HepG2 (cell line): ENCODE measurements around the gene IL18. TPM values are rescaled to one million over a fixed set of nuclear protein-coding genes. Genes with fewer than 3 reads are reported as not detected.

Experiments
- ATAC-seq: fragments of 200-7000 bp; cut with Tn5 transposase; 3 replicates; pipeline ENCODE4 v1.9.1; 2020; ENCODE audit warnings: mild to moderate bottlenecking, moderate library complexity
- BruUV-seq: library from RNA; stranded (reverse); fragments of 400-500 nt; replicated peaks from 2 replicates; lab custom pipeline; 2021; lab: Mats Ljungman, UMichigan
- CTCF ChIA-PET: fragments of 300-600 bp; formaldehyde crosslinking; extraction: SDS; loops from one replicate; lab custom pipeline; 2021; ENCODE audit warnings: low total read pairs, inconsistent platforms, low intra/inter-chr PET ratio; lab: Yijun Ruan, JAX
- POLR2A ChIA-PET: fragments of 350-600 bp; sonication (Branson Sonifier 250); formaldehyde crosslinking; loops from one replicate; lab custom pipeline; 2020; ENCODE audit warnings: antibody characterized with exemption, inconsistent platforms; lab: Yijun Ruan, JAX
- DNase-seq: peaks from one replicate; pipeline ENCODE4 v3.0.0-alpha.2; 2015; ENCODE audit warnings: low spot score
- FAIRE-seq: peaks from 3 replicates; lab custom pipeline; 2011; peaks lifted over from hg19 to GRCh38; lab: Jason Lieb, UNC
- H2AFZ ChIP-seq: one replicate; pipeline ENCODE4 v1.6.1; 2011; ENCODE audit warnings: low read length, inconsistent platforms
- H3K27ac ChIP-seq: fragments of 300-600 bp; 3 replicates; pipeline ENCODE4 v1.8.0; 2011; ENCODE audit warnings: mixed run types, mild to moderate bottlenecking, mixed read lengths, low read length, inconsistent platforms; ENCODE audit not compliant: insufficient read depth; ENCODE audit errors: extremely low read length
- H3K27me3 ChIP-seq, 2 experiments: fragments of 200-600 bp in 1 of 2; 2 replicates in 1 of 2; 3 replicates in 1 of 2; pipeline versions ENCODE4 v1.6.0 to v1.8.0; 2011; ENCODE audit warnings: low read length in 2 of 2, mild to moderate bottlenecking in 2 of 2, moderate library complexity in 2 of 2, inconsistent platforms in 1 of 2; ENCODE audit not compliant: insufficient read depth in 2 of 2, control insufficient read depth in 1 of 2
- H3K36me3 ChIP-seq, 2 experiments: fragments of 200-600 bp in 1 of 2; replicated peaks in 1 of 2; 2 replicates in 1 of 2; 3 replicates in 1 of 2; pipeline versions ENCODE4 v1.5.1 to v1.8.0; 2011; ENCODE audit warnings: low read length in 2 of 2, inconsistent platforms in 1 of 2; ENCODE audit not compliant: insufficient read depth in 2 of 2, control insufficient read depth in 1 of 2
- H3K4me1 ChIP-seq: 2 replicates; pipeline ENCODE4 v1.5.1; 2012; ENCODE audit warnings: low read length, inconsistent platforms; ENCODE audit not compliant: insufficient read depth
- H3K4me2 ChIP-seq: 2 replicates; pipeline ENCODE4 v1.6.0; 2011; ENCODE audit warnings: low read depth, low read length, inconsistent platforms
- H3K4me3 ChIP-seq, 3 experiments: fragments of 200-600 bp in 1 of 3; sonication (generic), shearing (Covaris generic) in 1 of 3; replicated peaks in 1 of 3; 2 replicates each; pipeline ENCODE4 v1.5.1; 2011 to 2016; ENCODE audit warnings: low read length in 3 of 3, inconsistent platforms in 2 of 3, low read depth in 2 of 3, mild to moderate bottlenecking in 2 of 3, control low read depth in 1 of 3, mixed read lengths in 1 of 3; ENCODE audit not compliant: insufficient read depth in 1 of 3
- H3K79me2 ChIP-seq: one replicate; pipeline ENCODE4 v1.6.1; 2011; ENCODE audit warnings: low read length, inconsistent platforms; ENCODE audit not compliant: insufficient read depth
- H3K9ac ChIP-seq: 2 replicates; pipeline ENCODE4 v1.6.0; 2011; ENCODE audit warnings: mild to moderate bottlenecking, low read depth, low read length, inconsistent platforms; ENCODE audit not compliant: insufficient read depth
- H3K9me3 ChIP-seq: 2 replicates; pipeline ENCODE4 v1.5.1; 2012; ENCODE audit warnings: mild to moderate bottlenecking, low read length
- H4K20me1 ChIP-seq: 2 replicates; pipeline ENCODE4 v1.6.0; 2011; ENCODE audit warnings: inconsistent platforms, mild to moderate bottlenecking, low read length, moderate library complexity; ENCODE audit not compliant: insufficient read depth
- EHMT2 ChIP-seq: fragments of 200-600 bp; sonication (generic); IDR thresholded peaks from 2 replicates; pipeline ENCODE4 v1.7.0; 2017; ENCODE audit warnings: antibody characterized with exemption, low read depth, low read length, borderline replicate concordance
- KMT2A ChIP-seq: sonication (generic); formaldehyde crosslinking; IDR thresholded peaks from 2 replicates; pipeline ENCODE4 v1.4.0; 2020; ENCODE audit warnings: missing genetic modification reagents
- MTF1 ChIP-seq: sonication (generic); formaldehyde crosslinking; IDR thresholded peaks from 2 replicates; pipeline ENCODE4 v1.5.0; 2020; ENCODE audit warnings: missing genetic modification reagents
- NFKB2 ChIP-seq: sonication (generic); formaldehyde crosslinking; IDR thresholded peaks from 2 replicates; pipeline ENCODE4 v1.4.0; 2020; ENCODE audit warnings: missing genetic modification reagents, borderline replicate concordance
- NFRKB ChIP-seq: fragments of 450-650 bp; IDR thresholded peaks from 2 replicates; pipeline ENCODE4 v1.6.1; 2017
- NR2F2 ChIP-seq: IDR thresholded peaks from 2 replicates; pipeline ENCODE4 v1.6.1; 2012; ENCODE audit warnings: low read depth, inconsistent platforms, borderline replicate concordance
- PITX1 ChIP-seq: sonication (generic); formaldehyde crosslinking; IDR thresholded peaks from 2 replicates; pipeline ENCODE4 v1.5.1; 2020; ENCODE audit warnings: mild to moderate bottlenecking, missing genetic modification reagents
- SAFB2 ChIP-seq: sonication (generic); formaldehyde crosslinking; IDR thresholded peaks from 2 replicates; pipeline ENCODE4 v1.5.1; 2020; ENCODE audit warnings: missing genetic modification reagents, low read depth, mild to moderate bottlenecking, borderline replicate concordance
- SMYD3 ChIP-seq: sonication (generic); formaldehyde crosslinking; IDR thresholded peaks from 2 replicates; pipeline ENCODE4 v1.8.1; 2023; ENCODE audit warnings: mild to moderate bottlenecking, missing genetic modification reagents
- TBX2 ChIP-seq: sonication (generic); formaldehyde crosslinking; IDR thresholded peaks from 2 replicates; pipeline ENCODE4 v1.5.0; 2020; ENCODE audit warnings: missing genetic modification reagents, mild to moderate bottlenecking, borderline replicate concordance
- TFDP1 ChIP-seq: IDR thresholded peaks from 2 replicates; pipeline ENCODE4 v1.6.1; 2016; ENCODE audit warnings: missing compliant biosample characterization, missing genetic modification reagents, borderline replicate concordance
- ZNF264 ChIP-seq: sonication (generic); formaldehyde crosslinking; IDR thresholded peaks from 2 replicates; pipeline ENCODE4 v1.4.0; 2020; ENCODE audit warnings: missing genetic modification reagents
- ZNF580 ChIP-seq: IDR thresholded peaks from 2 replicates; pipeline ENCODE4 v1.6.1; 2016; ENCODE audit warnings: low read depth, borderline replicate concordance
- ZNF660 ChIP-seq: sonication (generic); formaldehyde crosslinking; IDR thresholded peaks from 2 replicates; pipeline ENCODE4 v1.5.1; 2020; ENCODE audit warnings: mild to moderate bottlenecking, low read depth, missing genetic modification reagents, borderline replicate concordance
- ZNF768 ChIP-seq: sonication (generic); formaldehyde crosslinking; IDR thresholded peaks from 2 replicates; pipeline ENCODE4 v1.4.0; 2020; ENCODE audit warnings: missing genetic modification reagents
- WGBS: methylation state at CpG from one replicate; pipeline ENCODE4 v1.1.6; 2017; ENCODE audit warnings: low lambda C conversion rate; 5-methylcytosine and 5-hydroxymethylcytosine counted together
- in situ Hi-C: cut with HindIII; loops from 2 replicates; pipeline ENCODE4 v1.10.0; 2017; ENCODE audit warnings: low pct_unique_long_range_greater_than_20kb; ENCODE audit not compliant: extremely low pct_ligation_motif_present
- intact Hi-C: fragments of 100-400 bp; cut with micrococcal nuclease; formaldehyde crosslinking; loops from one replicate; pipeline ENCODE4 v1.10.0; 2022; ENCODE audit not compliant: unreplicated experiment
- polyA plus RNA-seq, 8 experiments: library from polyadenylated mRNA; depleted of rRNA in 3 of 8; stranded (reverse) in 7 of 8; unstranded in 1 of 8; fragments of >200 nt; fragmentation: Illumina TruSeq in 4 of 8; extraction: Trizol in 4 of 8; gene quantifications; 2 replicates each; pipeline versions ENCODE4 v1.2.1 to v1.2.3, GENCODE V29; 2011 to 2016; ENCODE audit warnings: low read depth in 4 of 8, missing spikeins in 1 of 8, mixed read lengths in 1 of 8; ENCODE audit not compliant: insufficient read depth in 1 of 8
- total RNA-seq, 5 experiments: library from RNA; depleted of rRNA; stranded (reverse); fragments of >200 nt; fragmentation: Illumina TruSeq; extraction: Trizol; gene quantifications; 2 replicates each; pipeline ENCODE4 v1.2.3, GENCODE V29; 2016; ENCODE audit warnings: low read depth in 1 of 5
- TF ChIP-seq, protein P1 (sequence below): sonication (generic); formaldehyde crosslinking; IDR thresholded peaks from 2 replicates; pipeline ENCODE4 v1.4.0; 2020; ENCODE audit warnings: missing genetic modification reagents
- TF ChIP-seq, protein P2 (sequence below): sonication (generic); formaldehyde crosslinking; IDR thresholded peaks from 2 replicates; pipeline ENCODE4 v1.4.0; 2020; ENCODE audit warnings: mild to moderate bottlenecking, missing genetic modification reagents
- TF ChIP-seq, protein P3 (sequence below): sonication (generic); formaldehyde crosslinking; IDR thresholded peaks from 2 replicates; pipeline ENCODE4 v1.4.0; 2020; ENCODE audit warnings: missing genetic modification reagents

Gene IL18
- total and polyA plus RNA-seq, 2 of the 13 experiments (the other 11 are each of a cell fraction or from before 2014, with no cell fraction given): 0.89 to 2.7 TPM

DNA sequence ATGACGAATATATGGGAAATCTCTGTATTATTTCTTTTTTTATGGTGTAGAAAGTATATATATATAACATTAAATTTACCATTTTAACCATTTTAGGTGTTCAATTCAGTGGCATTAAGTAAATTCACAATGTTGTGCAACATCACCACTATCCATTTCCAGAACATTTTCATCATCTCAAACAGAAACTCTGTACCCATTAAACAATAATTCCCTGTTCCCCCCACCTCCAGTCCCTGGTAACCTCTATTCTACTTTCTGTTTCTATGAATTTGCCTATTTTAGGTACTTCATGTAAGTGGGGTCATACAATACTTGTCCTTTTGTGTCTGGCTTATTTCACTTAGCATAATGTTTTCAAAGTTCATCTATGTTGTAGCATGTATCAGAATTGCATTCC, 47.0 kb upstream of the IL18 start (continued):
- TF ChIP-seq, protein P1, sequence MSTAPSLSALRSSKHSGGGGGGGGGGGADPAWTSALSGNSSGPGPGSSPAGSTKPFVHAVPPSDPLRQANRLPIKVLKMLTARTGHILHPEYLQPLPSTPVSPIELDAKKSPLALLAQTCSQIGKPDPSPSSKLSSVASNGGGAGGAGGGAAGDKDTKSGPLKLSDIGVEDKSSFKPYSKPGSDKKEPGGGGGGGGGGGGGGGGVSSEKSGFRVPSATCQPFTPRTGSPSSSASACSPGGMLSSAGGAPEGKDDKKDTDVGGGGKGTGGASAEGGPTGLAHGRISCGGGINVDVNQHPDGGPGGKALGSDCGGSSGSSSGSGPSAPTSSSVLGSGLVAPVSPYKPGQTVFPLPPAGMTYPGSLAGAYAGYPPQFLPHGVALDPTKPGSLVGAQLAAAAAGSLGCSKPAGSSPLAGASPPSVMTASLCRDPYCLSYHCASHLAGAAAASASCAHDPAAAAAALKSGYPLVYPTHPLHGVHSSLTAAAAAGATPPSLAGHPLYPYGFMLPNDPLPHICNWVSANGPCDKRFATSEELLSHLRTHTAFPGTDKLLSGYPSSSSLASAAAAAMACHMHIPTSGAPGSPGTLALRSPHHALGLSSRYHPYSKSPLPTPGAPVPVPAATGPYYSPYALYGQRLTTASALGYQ (CRISPR knock-in tag): no peak
- TF ChIP-seq NFKB2 (CRISPR knock-in tag): no peak
- TF ChIP-seq, protein P2, sequence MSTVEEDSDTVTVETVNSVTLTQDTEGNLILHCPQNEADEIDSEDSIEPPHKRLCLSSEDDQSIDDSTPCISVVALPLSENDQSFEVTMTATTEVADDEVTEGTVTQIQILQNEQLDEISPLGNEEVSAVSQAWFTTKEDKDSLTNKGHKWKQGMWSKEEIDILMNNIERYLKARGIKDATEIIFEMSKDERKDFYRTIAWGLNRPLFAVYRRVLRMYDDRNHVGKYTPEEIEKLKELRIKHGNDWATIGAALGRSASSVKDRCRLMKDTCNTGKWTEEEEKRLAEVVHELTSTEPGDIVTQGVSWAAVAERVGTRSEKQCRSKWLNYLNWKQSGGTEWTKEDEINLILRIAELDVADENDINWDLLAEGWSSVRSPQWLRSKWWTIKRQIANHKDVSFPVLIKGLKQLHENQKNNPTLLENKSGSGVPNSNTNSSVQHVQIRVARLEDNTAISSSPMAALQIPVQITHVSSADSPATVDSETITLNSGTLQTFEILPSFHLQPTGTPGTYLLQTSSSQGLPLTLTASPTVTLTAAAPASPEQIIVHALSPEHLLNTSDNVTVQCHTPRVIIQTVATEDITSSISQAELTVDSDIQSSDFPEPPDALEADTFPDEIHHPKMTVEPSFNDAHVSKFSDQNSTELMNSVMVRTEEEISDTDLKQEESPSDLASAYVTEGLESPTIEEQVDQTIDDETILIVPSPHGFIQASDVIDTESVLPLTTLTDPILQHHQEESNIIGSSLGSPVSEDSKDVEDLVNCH (CRISPR knock-in tag): no peak
- no peak for TF ChIP-seq MTF1 (CRISPR knock-in tag)
- TF ChIP-seq, all 625 proteins: peak for 0

DNA sequence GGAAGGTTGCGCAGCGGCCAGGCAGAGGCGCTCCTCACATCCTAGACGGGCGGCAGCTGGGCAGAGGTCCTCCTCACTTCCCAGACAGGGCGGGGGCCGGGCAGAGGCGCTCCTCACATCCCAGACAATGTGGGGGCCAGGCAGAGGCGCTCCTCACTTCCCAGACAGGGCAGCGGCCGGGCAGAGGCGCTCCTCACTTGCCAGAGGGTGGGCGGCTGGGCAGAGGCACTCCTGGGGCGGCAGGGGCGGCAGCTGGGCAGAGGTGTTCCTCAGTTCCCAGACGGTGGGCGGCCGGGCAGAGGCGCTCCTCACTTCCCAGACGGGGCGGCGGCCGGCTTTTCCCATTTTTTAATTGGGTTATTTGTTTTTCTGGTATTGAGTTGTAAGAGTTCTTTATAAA, 42.2 kb upstream of the IL18 start:
- Histone ChIP-seq H3K4me2 (no peak overlapping the region), H3K36me3 (no peaks in the 10 kb centered on the region), H3K4me3 (no peak overlapping the region), H3K27me3 (no peaks in the 10 kb centered on the region), H4K20me1 (no peaks in the 10 kb centered on the region), H3K9me3 (no peaks in the 10 kb centered on the region), H3K27ac (no peak overlapping the region), H3K4me1 (no peaks in the 10 kb centered on the region), H3K79me2 (no peaks in the 10 kb centered on the region), H3K9ac (no peak overlapping the region), H2AFZ (no peak overlapping the region)
- intact Hi-C loops (no loop called here), in situ Hi-C loops (no loop called here)
- ChIA-PET CTCF (no interaction called here), POLR2A (no interaction called here)
- WGBS: 73% methylated on average over 23 of the region's 23 CpGs
- DNase-seq: no peak
- no TSS peak for BruUV-seq
- no peak for FAIRE-seq
- no peak for ATAC-seq
- no peak for TF ChIP-seq NR2F2
- no peak for TF ChIP-seq SMYD3 (CRISPR knock-in tag)
- TF ChIP-seq ZNF660 (CRISPR knock-in tag): no peak
- TF ChIP-seq ZNF768 (CRISPR knock-in tag): no peak
- no peak for TF ChIP-seq EHMT2
- no peak for TF ChIP-seq ZNF580 (CRISPR knock-in tag)
- TF ChIP-seq KMT2A: no peak
- no peak for TF ChIP-seq NFRKB
- no peak for TF ChIP-seq TFDP1 (CRISPR knock-in tag)
- TF ChIP-seq SAFB2: no peak
- no peak for TF ChIP-seq ZNF264
- TF ChIP-seq TBX2 (CRISPR knock-in tag): no peak
- TF ChIP-seq, protein P3, sequence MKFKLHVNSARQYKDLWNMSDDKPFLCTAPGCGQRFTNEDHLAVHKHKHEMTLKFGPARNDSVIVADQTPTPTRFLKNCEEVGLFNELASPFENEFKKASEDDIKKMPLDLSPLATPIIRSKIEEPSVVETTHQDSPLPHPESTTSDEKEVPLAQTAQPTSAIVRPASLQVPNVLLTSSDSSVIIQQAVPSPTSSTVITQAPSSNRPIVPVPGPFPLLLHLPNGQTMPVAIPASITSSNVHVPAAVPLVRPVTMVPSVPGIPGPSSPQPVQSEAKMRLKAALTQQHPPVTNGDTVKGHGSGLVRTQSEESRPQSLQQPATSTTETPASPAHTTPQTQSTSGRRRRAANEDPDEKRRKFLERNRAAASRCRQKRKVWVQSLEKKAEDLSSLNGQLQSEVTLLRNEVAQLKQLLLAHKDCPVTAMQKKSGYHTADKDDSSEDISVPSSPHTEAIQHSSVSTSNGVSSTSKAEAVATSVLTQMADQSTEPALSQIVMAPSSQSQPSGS (CRISPR knock-in tag): no peak
- TF ChIP-seq PITX1 (CRISPR knock-in tag): no peak
